ENCODE measurements around the gene ATP6V0E1. TPM values are rescaled to one million over a fixed set of nuclear protein-coding genes. Genes with fewer than 3 reads are reported as not detected.

Gene ATP6V0E1
- polyA plus RNA-seq, 3 donors = 145 to 323 (median 287) TPM

Other genes with a start within 250 kb of the ATP6V0E1 start
- 1,000 to 10,000 TPM in 1 of 3 donors, 100 to 1,000 TPM in 2; 163 to 1,279 (median 758) TPM for gene DUSP1, start 212.6 kb upstream of the ATP6V0E1 start, polyA plus RNA-seq
- gene ERGIC1, start 149.5 kb upstream of the ATP6V0E1 start, polyA plus RNA-seq = 100 to 1,000 TPM in 2 of 3 donors, 10 to 100 TPM in 1; 66.5 to 123 (median 119) TPM
- 10 to 100 TPM; 29.3 to 46.7 (median 45.1) TPM for gene RPL26L1, start 24.3 kb upstream of the ATP6V0E1 start, polyA plus RNA-seq
- 10 to 100 TPM in 1 of 3 donors, 1 to 10 TPM in 2; 3.0 to 10.7 (median 5.5) TPM for gene CREBRF, start 72.6 kb downstream of the ATP6V0E1 start, polyA plus RNA-seq
- 10 to 100 TPM; 10.2 to 12.3 (median 12.1) TPM for gene BNIP1, start 160.8 kb downstream of the ATP6V0E1 start, polyA plus RNA-seq

Data from adipose tissue (tissue), 3 donors.